WI38 (cell line): ENCODE measurements around the gene CALML4.
"Not testable (repeated sequence)": the region's sequence is repeated elsewhere in the genome, so short reads cannot be mapped to it uniquely, and the experiment has no call there.

Source experiments
- H3K4me3 ChIP-seq: 2 replicates; pipeline ENCODE4 v1.5.1; 2011; ENCODE audit warnings: low read depth, mild to moderate bottlenecking, control low read depth, low read length
- TF ChIP-seq, protein P1 (sequence below): IDR thresholded peaks from 2 replicates; pipeline ENCODE4 v1.5.1; 2012; ENCODE audit warnings: low read depth, mild to moderate bottlenecking, control low read depth, low read length

The CALML4 gene

DNA sequence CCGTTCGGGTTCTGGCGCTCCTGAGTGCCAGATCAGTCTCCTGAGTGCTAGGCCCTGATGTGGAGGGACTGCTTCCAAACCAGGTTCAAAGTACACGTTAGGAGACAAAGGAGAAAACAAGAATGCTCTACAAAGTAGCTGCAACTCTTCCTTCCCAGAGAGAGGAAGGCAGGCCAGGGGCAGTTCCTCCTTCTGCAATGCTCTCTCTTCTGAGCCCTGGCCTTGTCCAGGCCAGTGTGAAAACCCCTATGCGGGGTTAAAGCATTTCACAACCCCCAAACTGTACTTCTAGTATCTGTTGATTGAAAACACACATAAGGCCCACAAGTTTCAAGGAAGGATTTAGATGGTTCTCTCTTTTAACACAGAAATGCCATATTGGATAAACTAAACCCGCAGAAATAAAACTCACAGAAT lies 9.7 kb upstream of the CALML4 start:
- TF ChIP-seq, protein P1, sequence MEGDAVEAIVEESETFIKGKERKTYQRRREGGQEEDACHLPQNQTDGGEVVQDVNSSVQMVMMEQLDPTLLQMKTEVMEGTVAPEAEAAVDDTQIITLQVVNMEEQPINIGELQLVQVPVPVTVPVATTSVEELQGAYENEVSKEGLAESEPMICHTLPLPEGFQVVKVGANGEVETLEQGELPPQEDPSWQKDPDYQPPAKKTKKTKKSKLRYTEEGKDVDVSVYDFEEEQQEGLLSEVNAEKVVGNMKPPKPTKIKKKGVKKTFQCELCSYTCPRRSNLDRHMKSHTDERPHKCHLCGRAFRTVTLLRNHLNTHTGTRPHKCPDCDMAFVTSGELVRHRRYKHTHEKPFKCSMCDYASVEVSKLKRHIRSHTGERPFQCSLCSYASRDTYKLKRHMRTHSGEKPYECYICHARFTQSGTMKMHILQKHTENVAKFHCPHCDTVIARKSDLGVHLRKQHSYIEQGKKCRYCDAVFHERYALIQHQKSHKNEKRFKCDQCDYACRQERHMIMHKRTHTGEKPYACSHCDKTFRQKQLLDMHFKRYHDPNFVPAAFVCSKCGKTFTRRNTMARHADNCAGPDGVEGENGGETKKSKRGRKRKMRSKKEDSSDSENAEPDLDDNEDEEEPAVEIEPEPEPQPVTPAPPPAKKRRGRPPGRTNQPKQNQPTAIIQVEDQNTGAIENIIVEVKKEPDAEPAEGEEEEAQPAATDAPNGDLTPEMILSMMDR: no peak

DNA sequence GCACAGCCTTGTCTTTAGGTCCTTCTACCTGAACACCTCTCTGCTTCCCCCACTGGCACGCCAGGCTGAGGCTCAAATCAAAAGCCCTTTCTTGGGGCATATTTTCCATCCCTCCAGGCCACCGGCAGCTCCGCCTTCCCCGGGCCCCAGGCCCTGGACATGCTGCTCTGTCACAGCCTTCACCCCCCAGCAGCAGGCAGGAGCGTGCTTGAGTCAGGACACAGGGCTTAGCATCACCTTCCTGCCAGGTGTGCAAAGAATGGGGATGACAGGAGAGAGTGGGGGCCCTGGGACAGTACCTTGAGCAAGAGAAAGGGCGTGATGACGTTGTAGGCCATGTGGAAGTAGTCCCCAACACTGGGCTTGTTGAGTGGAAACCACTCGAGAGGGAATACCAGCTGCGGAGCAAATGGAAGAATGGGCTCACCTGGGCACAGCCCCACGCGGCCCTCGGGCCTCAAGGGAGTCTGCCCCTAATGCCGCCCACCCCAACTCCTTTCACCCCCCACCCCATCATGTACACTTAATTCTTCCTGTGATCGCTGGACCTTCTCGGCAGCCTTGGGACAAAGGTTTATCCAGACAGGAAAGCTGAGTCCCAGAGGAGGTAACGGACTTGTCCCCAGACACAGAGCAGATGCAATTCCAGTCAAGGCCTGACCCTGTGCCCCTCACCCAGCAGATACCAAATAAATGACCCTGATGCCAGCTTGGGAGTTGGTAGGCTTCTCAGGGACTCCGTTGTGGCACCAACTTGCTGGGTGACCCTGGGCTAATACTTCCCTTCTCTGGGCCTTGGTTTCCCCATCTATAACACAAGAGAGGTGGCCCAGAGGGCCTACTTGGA lies 9.1 kb upstream of the CALML4 start:
- TF ChIP-seq, protein P1: no peak
- H3K4me3 ChIP-seq: no peak overlapping the region

More for the DNA sequence above, 9.7 kb upstream of the CALML4 start:
- H3K4me3 ChIP-seq: no peak overlapping the region

DNA sequence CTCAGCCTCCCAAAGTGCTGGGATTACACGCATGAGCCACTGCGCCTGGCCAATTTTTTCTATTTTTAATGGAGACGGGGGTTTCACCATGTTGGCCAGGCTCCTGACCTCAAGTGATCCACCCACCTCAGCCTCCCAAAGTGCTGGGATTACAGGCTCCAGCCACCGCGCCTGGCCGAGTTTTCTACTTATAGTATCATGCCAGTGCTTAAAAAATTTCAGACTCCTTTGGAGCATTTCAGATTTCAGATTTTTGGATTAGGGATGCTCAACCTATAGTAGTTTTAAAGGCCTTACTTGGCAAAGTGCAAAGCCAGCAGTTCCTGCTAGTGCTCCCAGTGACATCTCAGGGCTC lies 8.3 kb upstream of the CALML4 start:
- not testable (repeated sequence) for H3K4me3 ChIP-seq

DNA sequence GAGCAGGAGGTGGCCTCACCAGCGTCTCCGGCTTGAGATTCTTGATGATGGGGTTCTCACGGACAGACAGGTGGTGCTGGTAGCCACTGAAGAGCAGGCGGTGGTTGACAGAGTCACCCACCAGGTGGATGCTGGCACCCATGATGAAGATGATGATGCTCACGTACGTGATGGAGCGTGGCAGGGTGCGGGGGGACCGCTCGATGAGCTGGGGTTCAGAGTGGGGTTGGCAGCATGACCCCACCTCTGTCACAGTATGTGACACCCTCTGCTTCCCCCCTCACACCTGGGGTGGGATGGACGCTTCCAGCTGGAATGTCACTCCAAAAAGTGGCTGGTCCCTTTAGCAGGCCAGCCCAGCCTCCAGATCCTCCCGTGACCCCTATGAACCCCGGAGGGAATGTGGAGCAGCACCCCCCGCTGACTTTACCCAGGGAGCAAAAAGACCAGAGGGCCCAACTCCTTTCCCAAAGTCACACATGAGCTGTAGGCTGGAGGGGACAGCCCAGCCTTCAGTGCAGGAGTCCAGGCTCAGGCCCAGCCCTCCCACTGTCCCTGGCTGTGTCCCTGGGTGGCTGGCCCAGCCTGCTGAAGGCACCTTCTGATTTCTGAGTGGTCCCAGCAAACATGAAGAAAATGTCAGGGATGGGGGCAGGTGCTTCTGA lies 6.7 kb upstream of the CALML4 start:
- H3K4me3 ChIP-seq: no peak overlapping the region
- TF ChIP-seq, protein P1: no peak

DNA sequence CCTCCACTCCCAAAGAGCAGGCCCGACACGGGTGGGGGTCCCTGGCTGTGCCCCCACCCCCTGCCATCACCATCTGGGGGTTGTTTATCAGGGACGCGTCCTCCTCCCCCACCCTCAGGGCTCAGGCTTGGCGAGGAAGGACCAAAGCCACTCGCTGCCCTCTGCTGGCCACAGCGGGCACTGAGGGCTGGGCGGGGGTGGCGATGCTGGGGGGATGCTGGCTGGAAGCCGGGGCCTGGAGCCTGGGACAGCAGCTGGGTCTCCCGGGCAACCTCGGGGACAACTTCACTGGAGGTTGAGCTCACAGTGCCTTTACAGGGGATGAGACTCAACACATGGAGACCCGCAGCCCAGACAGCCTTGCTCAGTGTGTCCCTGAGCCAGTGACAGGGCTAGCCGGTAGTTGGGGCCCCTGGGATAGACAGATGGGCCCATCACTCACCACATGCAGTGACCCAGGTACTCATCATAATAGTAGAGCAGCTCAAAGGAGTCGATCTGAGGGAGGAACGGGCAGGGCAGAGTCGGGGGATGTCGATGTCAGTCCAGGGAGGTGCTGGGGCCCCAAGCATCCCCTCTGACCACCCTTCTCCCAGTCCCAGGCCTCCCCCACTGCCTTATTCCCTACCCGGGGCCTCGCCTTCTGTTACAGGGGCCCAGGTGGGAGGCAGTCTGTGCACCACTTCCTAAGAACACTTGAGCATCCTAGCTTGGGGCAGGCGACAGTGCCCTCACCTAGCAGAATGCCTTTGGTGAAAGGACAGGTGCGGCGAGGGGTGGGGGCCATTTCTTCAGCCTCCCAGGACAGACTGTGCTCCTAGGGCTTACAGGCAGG lies 5.9 kb upstream of the CALML4 start:
- TF ChIP-seq, protein P1: peak; percentile 92
- H3K4me3 ChIP-seq: no peak overlapping the region

DNA sequence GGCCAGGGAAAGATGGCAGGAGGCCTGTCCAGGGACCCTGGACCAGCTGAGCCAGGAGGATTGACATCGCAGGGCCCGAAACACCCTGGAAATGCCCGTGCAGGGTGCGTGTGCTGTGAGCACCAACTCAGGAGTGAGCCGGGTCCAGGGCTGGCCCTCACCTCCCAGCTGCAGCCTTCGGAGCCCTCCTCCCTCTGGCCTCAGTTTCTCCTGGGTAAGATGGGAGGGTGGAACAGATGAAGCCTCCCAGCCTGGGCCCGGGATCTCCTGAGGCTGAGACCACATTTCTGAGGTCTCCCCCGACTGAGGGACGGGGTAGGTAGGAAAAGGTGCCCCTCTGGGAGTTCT lies 5.3 kb upstream of the CALML4 start:
- TF ChIP-seq, protein P1: no peak
- no peak overlapping the region for H3K4me3 ChIP-seq

DNA sequence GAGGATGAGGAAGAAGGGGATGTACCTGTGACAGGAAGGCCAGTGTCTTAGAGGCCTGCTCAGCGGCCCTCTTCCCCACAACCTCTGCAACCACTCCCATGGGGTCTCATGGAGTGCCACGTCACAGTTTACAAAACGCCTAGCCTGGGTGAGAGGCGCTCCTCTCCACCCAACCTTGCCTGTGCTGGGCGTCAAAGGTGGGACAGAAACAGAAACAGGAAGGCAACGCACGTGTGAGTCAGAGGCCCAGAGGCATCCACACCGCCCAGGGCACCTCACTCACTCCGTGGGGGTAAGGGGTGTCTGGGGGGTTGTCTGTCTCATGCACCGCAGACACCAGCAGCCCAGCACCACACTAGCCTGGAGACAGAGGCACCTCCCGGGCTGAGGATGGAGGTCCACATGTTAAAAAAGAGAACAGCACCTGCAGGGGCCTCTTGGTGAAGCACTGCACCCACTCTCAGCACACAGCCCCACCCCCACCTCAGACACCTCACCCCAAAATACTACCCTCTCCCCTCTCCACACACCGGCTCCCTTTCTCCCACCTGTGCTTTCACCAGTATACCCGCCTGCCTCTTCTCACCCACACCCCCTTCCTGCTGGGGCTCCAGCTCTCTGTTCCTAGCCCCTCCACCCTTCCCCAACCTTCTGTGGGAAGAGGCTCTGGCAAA lies 4.7 kb upstream of the CALML4 start:
- TF ChIP-seq, protein P1: no peak
- H3K4me3 ChIP-seq: no peak overlapping the region
